ENCODE measurements around the gene C6orf141. TPM values are rescaled to one million over a fixed set of nuclear protein-coding genes. Genes with fewer than 3 reads are reported as not detected.

Gene C6orf141
- total RNA-seq, 1 donor from 2014 or later: 9.4 TPM

DNA sequence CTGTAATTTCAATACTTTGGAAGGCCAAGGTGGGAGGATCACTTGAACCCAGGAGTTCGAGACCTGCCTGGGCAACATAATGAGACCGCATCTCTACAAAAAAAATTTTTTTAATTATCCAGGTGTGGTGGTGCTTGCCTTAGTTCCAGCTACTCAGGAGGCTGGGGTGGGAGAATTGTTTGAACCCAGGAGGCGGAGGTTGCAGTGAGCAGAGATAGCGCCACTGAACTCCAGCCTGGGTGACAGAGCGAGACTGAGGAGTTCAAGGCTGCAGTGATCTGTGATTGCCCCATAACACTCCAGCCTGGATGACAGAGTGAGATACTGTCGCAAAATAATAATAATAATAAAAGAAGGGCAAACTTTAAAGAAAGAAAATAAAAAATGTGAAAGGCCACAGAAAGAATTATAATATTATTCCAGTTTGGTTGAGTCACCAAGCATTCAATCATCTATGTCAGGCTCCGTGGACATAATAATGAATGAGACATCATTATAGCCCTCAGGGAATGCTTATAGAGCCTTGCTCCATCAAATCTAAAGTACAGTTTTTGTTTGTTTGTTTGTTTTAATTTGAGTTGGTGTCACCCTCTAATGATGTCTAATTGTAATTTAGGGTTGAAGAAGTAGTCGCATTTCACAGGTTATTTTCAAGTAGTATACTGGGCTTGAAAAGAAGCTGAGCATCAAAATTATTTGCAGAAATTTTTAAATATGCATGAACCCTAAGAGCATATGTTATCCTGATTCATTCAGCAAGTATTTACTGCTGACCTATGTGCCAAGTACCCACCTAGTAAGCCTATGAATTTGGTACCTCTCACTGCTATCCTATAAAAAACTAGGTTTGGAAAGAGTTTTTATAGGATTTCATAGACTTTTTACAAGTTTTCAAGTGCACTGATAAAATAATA is 35.6 kb upstream of the C6orf141 start:
- H3K27me3 Mint-ChIP-seq: no peaks in the 10 kb centered on the region
- TF ChIP-seq, protein P1, sequence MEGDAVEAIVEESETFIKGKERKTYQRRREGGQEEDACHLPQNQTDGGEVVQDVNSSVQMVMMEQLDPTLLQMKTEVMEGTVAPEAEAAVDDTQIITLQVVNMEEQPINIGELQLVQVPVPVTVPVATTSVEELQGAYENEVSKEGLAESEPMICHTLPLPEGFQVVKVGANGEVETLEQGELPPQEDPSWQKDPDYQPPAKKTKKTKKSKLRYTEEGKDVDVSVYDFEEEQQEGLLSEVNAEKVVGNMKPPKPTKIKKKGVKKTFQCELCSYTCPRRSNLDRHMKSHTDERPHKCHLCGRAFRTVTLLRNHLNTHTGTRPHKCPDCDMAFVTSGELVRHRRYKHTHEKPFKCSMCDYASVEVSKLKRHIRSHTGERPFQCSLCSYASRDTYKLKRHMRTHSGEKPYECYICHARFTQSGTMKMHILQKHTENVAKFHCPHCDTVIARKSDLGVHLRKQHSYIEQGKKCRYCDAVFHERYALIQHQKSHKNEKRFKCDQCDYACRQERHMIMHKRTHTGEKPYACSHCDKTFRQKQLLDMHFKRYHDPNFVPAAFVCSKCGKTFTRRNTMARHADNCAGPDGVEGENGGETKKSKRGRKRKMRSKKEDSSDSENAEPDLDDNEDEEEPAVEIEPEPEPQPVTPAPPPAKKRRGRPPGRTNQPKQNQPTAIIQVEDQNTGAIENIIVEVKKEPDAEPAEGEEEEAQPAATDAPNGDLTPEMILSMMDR (IDR thresholded peaks at IDR 0.05; ENCODE audit: unreplicated experiment): no peak

DNA sequence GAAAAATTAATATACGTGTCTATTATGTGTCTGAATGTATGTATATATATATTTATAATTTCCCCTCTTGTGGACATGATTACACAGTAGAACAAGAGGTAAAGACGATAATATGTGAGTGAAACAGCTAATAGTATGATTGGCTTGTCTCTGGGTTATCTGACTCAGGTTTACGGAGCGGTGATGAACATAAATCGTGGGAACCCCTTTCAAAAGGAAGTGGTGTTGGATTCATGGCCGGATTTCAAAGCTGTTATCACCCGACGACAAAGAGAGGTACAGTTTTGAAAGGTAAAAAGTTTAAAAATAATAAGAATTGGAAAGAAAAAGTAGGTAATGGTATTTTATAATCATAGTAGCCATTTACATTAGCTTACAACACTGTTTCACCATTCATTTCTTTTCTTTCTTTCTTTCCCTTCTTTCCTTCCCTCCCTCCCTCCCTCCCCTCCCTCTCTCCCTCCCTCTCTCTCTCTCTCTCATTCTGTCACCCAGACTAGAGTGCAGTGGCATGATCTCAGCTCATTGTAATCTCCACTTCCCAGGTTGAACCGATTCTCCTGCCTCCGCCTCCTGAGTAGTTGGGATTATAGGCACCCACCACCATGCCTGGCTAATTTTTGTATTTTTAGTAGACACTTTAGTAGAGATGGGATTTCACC is 34.9 kb upstream of the C6orf141 start:
- H3K9me3 Mint-ChIP-seq (ENCODE audit: low read depth): peaks cover 4% of the 10 kb centered on the region
- no peak for DNase-seq (ENCODE audit: low spot score, unreplicated experiment)
- H3K4me3 Mint-ChIP-seq (ENCODE audit: low read depth): no peak overlapping the region
- no peaks in the 10 kb centered on the region for H3K27me3 Mint-ChIP-seq
- peaks cover 7% of the 10 kb centered on the region for H3K4me1 Mint-ChIP-seq (ENCODE audit: low read depth)
- TF ChIP-seq, protein P1 (IDR thresholded peaks at IDR 0.05; ENCODE audit: unreplicated experiment): no peak
- no peaks in the 10 kb centered on the region for H3K36me3 Mint-ChIP-seq (ENCODE audit: insufficient read depth)
- no peak overlapping the region for H3K27ac Mint-ChIP-seq

More for the DNA sequence above, 35.6 kb upstream of the C6orf141 start:
- no peaks in the 10 kb centered on the region for H3K36me3 Mint-ChIP-seq (ENCODE audit: insufficient read depth)
- H3K9me3 Mint-ChIP-seq (ENCODE audit: low read depth): peaks cover 4% of the 10 kb centered on the region
- H3K4me3 Mint-ChIP-seq (ENCODE audit: low read depth): no peak overlapping the region
- peaks cover 7% of the 10 kb centered on the region for H3K4me1 Mint-ChIP-seq (ENCODE audit: low read depth)
- no peak for DNase-seq (ENCODE audit: low spot score, unreplicated experiment)
- no peak overlapping the region for H3K27ac Mint-ChIP-seq

DNA sequence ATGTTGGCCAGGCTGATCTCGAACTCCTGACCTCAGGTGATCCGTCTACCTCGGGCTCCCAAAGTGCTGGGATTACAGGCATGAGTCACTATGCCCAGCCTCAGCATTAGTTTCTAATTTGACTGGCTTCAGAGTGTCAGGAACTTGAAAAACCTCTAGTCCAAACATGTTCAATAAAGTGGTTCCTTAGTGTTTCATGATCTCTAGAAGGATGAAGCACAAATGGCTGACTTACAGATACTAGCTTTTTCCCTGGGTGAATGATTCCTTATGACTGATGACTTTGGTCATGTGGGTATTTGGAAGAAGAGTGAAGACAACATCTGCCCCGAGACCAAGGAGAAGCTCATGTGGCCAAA is 34.3 kb upstream of the C6orf141 start:
- Mint-ChIP-seq H3K27me3 (no peaks in the 10 kb centered on the region), H3K4me1 (ENCODE audit: low read depth) (peaks cover 7% of the 10 kb centered on the region), H3K4me3 (ENCODE audit: low read depth) (no peak overlapping the region), H3K36me3 (ENCODE audit: insufficient read depth) (no peaks in the 10 kb centered on the region), H3K9me3 (ENCODE audit: low read depth) (peaks cover 4% of the 10 kb centered on the region), H3K27ac (no peak overlapping the region)
- TF ChIP-seq, protein P1 (IDR thresholded peaks at IDR 0.05; ENCODE audit: unreplicated experiment): no peak
- DNase-seq (ENCODE audit: low spot score, unreplicated experiment): no peak

DNA sequence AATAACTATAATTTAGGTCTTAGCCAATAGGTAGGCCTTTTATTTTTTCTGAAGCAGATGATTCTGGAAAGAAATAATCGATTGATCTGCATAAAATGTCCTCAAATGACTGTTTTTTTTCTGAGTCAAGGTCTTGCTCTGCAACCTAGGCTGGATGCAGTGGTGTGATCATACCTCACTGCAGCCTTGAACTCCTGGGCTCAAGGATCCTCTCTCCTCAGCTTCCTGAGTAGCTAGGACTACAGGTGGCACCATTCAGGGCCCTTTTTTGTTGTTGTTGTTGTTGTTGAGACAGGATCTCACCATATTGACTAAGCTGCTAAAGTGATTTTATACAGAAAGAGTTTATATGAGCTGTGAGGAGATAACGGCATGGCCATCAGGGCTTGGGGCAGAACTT is 32.5 kb upstream of the C6orf141 start:
- peaks cover 12% of the 10 kb centered on the region for H3K4me1 Mint-ChIP-seq (ENCODE audit: low read depth)
- H3K4me3 Mint-ChIP-seq (ENCODE audit: low read depth): no peak overlapping the region
- peaks cover 4% of the 10 kb centered on the region for H3K9me3 Mint-ChIP-seq (ENCODE audit: low read depth)
- TF ChIP-seq, protein P1 (IDR thresholded peaks at IDR 0.05; ENCODE audit: unreplicated experiment): no peak
- no peak overlapping the region for H3K27ac Mint-ChIP-seq
- DNase-seq (ENCODE audit: low spot score, unreplicated experiment): no peak
- no peaks in the 10 kb centered on the region for H3K36me3 Mint-ChIP-seq (ENCODE audit: insufficient read depth)
- no peaks in the 10 kb centered on the region for H3K27me3 Mint-ChIP-seq

DNA sequence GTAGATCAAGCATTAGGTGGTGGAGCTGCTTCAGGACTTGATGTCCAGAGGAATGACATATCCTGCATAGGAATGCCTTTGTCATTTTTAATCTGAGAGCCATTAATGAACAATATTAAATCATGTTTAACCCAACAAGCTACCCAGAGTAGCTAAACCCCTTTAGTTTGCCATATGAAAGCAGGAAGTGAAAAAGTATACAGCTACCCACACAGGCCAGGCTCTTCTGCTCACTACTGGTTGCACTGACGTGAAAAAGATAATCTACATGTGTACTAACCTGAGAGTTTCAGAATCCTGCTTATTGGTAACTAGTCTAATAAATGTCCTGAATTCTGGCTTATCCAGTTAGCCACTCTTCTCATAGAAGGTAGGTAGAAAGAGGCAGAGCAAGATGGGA is 30.8 kb upstream of the C6orf141 start:
- Mint-ChIP-seq H3K4me3 (ENCODE audit: low read depth) (no peak overlapping the region), H3K4me1 (ENCODE audit: low read depth) (peaks cover 18% of the 10 kb centered on the region), H3K9me3 (ENCODE audit: low read depth) (peaks cover 8% of the 10 kb centered on the region), H3K36me3 (ENCODE audit: insufficient read depth) (no peaks in the 10 kb centered on the region), H3K27me3 (no peaks in the 10 kb centered on the region), H3K27ac (no peak overlapping the region)
- no peak for DNase-seq (ENCODE audit: low spot score, unreplicated experiment)
- TF ChIP-seq, protein P1 (IDR thresholded peaks at IDR 0.05; ENCODE audit: unreplicated experiment): no peak
